HepG2 (cell line): Measurements from ENCODE around the gene MAPK11. TPM values are rescaled to one million over a fixed set of nuclear protein-coding genes. Genes with fewer than 3 reads are reported as not detected.
A peak's percentile ranks its signal among the peaks of the same experiment; 100 is the strongest.

Source experiments
- ATAC-seq: fragments of 200-7000 bp; cut with Tn5 transposase; 3 replicates; pipeline ENCODE4 v1.9.1; 2020; ENCODE audit warnings: mild to moderate bottlenecking, moderate library complexity
- BruUV-seq: library from RNA; stranded (reverse); fragments of 400-500 nt; replicated peaks from 2 replicates; lab custom pipeline; 2021; lab: Mats Ljungman, UMichigan
- CTCF ChIA-PET: fragments of 300-600 bp; formaldehyde crosslinking; extraction: SDS; loops from one replicate; lab custom pipeline; 2021; ENCODE audit warnings: low total read pairs, inconsistent platforms, low intra/inter-chr PET ratio; lab: Yijun Ruan, JAX
- POLR2A ChIA-PET: fragments of 350-600 bp; sonication (Branson Sonifier 250); formaldehyde crosslinking; loops from one replicate; lab custom pipeline; 2020; ENCODE audit warnings: antibody characterized with exemption, inconsistent platforms; lab: Yijun Ruan, JAX
- DNase-seq: peaks from one replicate; pipeline ENCODE4 v3.0.0-alpha.2; 2015; ENCODE audit warnings: low spot score
- FAIRE-seq: peaks from 3 replicates; lab custom pipeline; 2011; peaks lifted over from hg19 to GRCh38; lab: Jason Lieb, UNC
- H2AFZ ChIP-seq: one replicate; pipeline ENCODE4 v1.6.1; 2011; ENCODE audit warnings: low read length, inconsistent platforms
- H3K27ac ChIP-seq: fragments of 300-600 bp; 3 replicates; pipeline ENCODE4 v1.8.0; 2011; ENCODE audit warnings: mixed run types, mild to moderate bottlenecking, mixed read lengths, low read length, inconsistent platforms; ENCODE audit not compliant: insufficient read depth; ENCODE audit errors: extremely low read length
- H3K27me3 ChIP-seq, 2 experiments: fragments of 200-600 bp in 1 of 2; 2 replicates in 1 of 2; 3 replicates in 1 of 2; pipeline versions ENCODE4 v1.6.0 to v1.8.0; 2011; ENCODE audit warnings: low read length in 2 of 2, mild to moderate bottlenecking in 2 of 2, moderate library complexity in 2 of 2, inconsistent platforms in 1 of 2; ENCODE audit not compliant: insufficient read depth in 2 of 2, control insufficient read depth in 1 of 2
- H3K36me3 ChIP-seq, 2 experiments: fragments of 200-600 bp in 1 of 2; replicated peaks in 1 of 2; 2 replicates in 1 of 2; 3 replicates in 1 of 2; pipeline versions ENCODE4 v1.5.1 to v1.8.0; 2011; ENCODE audit warnings: low read length in 2 of 2, inconsistent platforms in 1 of 2; ENCODE audit not compliant: insufficient read depth in 2 of 2, control insufficient read depth in 1 of 2
- H3K4me1 ChIP-seq: 2 replicates; pipeline ENCODE4 v1.5.1; 2012; ENCODE audit warnings: low read length, inconsistent platforms; ENCODE audit not compliant: insufficient read depth
- H3K4me2 ChIP-seq: 2 replicates; pipeline ENCODE4 v1.6.0; 2011; ENCODE audit warnings: low read depth, low read length, inconsistent platforms
- H3K4me3 ChIP-seq, 3 experiments: fragments of 200-600 bp in 1 of 3; sonication (generic), shearing (Covaris generic) in 1 of 3; replicated peaks in 1 of 3; 2 replicates each; pipeline ENCODE4 v1.5.1; 2011 to 2016; ENCODE audit warnings: low read length in 3 of 3, inconsistent platforms in 2 of 3, low read depth in 2 of 3, mild to moderate bottlenecking in 2 of 3, control low read depth in 1 of 3, mixed read lengths in 1 of 3; ENCODE audit not compliant: insufficient read depth in 1 of 3
- H3K79me2 ChIP-seq: one replicate; pipeline ENCODE4 v1.6.1; 2011; ENCODE audit warnings: low read length, inconsistent platforms; ENCODE audit not compliant: insufficient read depth
- H3K9ac ChIP-seq: 2 replicates; pipeline ENCODE4 v1.6.0; 2011; ENCODE audit warnings: mild to moderate bottlenecking, low read depth, low read length, inconsistent platforms; ENCODE audit not compliant: insufficient read depth
- H3K9me3 ChIP-seq: 2 replicates; pipeline ENCODE4 v1.5.1; 2012; ENCODE audit warnings: mild to moderate bottlenecking, low read length
- H4K20me1 ChIP-seq: 2 replicates; pipeline ENCODE4 v1.6.0; 2011; ENCODE audit warnings: inconsistent platforms, mild to moderate bottlenecking, low read length, moderate library complexity; ENCODE audit not compliant: insufficient read depth
- AGO2 ChIP-seq: fragments of 200-400 bp; formaldehyde crosslinking; optimal IDR thresholded peaks from 2 replicates; pipeline ENCODE3; 2017; ENCODE audit warnings: mild to moderate bottlenecking, low read depth, low read length, moderate library complexity
- ETV5 ChIP-seq: IDR thresholded peaks from 2 replicates; pipeline ENCODE4 v1.6.1; 2018; ENCODE audit warnings: missing biosample characterization, missing genetic modification reagents, inconsistent platforms, borderline replicate concordance
- HIVEP1 ChIP-seq: sonication (generic); formaldehyde crosslinking; IDR thresholded peaks from 2 replicates; pipeline ENCODE4 v1.4.0; 2020; ENCODE audit warnings: mild to moderate bottlenecking, missing genetic modification reagents
- RBFOX2 ChIP-seq: fragments of 200-400 bp; formaldehyde crosslinking; IDR thresholded peaks from 2 replicates; pipeline ENCODE4 v1.6.1; 2017; ENCODE audit warnings: low read depth, mild to moderate bottlenecking, low read length
- SOX6 ChIP-seq, 2 experiments: fragments of 450-650 bp in 1 of 2; sonication (generic) in 1 of 2; formaldehyde crosslinking in 1 of 2; IDR thresholded peaks; 2 replicates each; pipeline versions ENCODE4 v1.4.0 to v1.6.1; 2017 to 2020; ENCODE audit warnings: antibody characterized with exemption in 1 of 2, mild to moderate bottlenecking in 1 of 2, missing genetic modification reagents in 1 of 2
- TBL1XR1 ChIP-seq: fragments of 150-350 bp; IDR thresholded peaks from 2 replicates; pipeline ENCODE4 v1.6.1; 2014; ENCODE audit warnings: borderline replicate concordance, low read length; ENCODE audit not compliant: partially characterized antibody
- ZBTB46 ChIP-seq: sonication (generic); formaldehyde crosslinking; IDR thresholded peaks from 2 replicates; pipeline ENCODE4 v1.4.0; 2020; ENCODE audit warnings: mild to moderate bottlenecking, missing genetic modification reagents, borderline replicate concordance
- ZFX ChIP-seq: sonication (generic); formaldehyde crosslinking; IDR thresholded peaks from 2 replicates; pipeline ENCODE4 v1.4.0; 2020; ENCODE audit warnings: mild to moderate bottlenecking, low read depth, missing genetic modification reagents, moderate library complexity
- ZNF275 ChIP-seq: sonication (generic); formaldehyde crosslinking; IDR thresholded peaks from 2 replicates; pipeline ENCODE4 v1.8.0; 2022; ENCODE audit warnings: missing genetic modification reagents, mild to moderate bottlenecking, inconsistent platforms, borderline replicate concordance
- ZNF512 ChIP-seq: sonication (generic); formaldehyde crosslinking; IDR thresholded peaks from 2 replicates; pipeline ENCODE4 v1.4.0; 2020; ENCODE audit warnings: mild to moderate bottlenecking, missing genetic modification reagents
- WGBS: methylation state at CpG from one replicate; pipeline ENCODE4 v1.1.6; 2017; ENCODE audit warnings: low lambda C conversion rate; 5-methylcytosine and 5-hydroxymethylcytosine counted together
- in situ Hi-C: cut with HindIII; loops from 2 replicates; pipeline ENCODE4 v1.10.0; 2017; ENCODE audit warnings: low pct_unique_long_range_greater_than_20kb; ENCODE audit not compliant: extremely low pct_ligation_motif_present
- intact Hi-C: fragments of 100-400 bp; cut with micrococcal nuclease; formaldehyde crosslinking; loops from one replicate; pipeline ENCODE4 v1.10.0; 2022; ENCODE audit not compliant: unreplicated experiment
- polyA plus RNA-seq, 8 experiments: library from polyadenylated mRNA; depleted of rRNA in 3 of 8; stranded (reverse) in 7 of 8; unstranded in 1 of 8; fragments of >200 nt; fragmentation: Illumina TruSeq in 4 of 8; extraction: Trizol in 4 of 8; gene quantifications; 2 replicates each; pipeline versions ENCODE4 v1.2.1 to v1.2.3, GENCODE V29; 2011 to 2016; ENCODE audit warnings: low read depth in 4 of 8, missing spikeins in 1 of 8, mixed read lengths in 1 of 8; ENCODE audit not compliant: insufficient read depth in 1 of 8
- total RNA-seq, 5 experiments: library from RNA; depleted of rRNA; stranded (reverse); fragments of >200 nt; fragmentation: Illumina TruSeq; extraction: Trizol; gene quantifications; 2 replicates each; pipeline ENCODE4 v1.2.3, GENCODE V29; 2016; ENCODE audit warnings: low read depth in 1 of 5
- TF ChIP-seq, protein P1 (sequence below): sonication (generic); formaldehyde crosslinking; IDR thresholded peaks from 2 replicates; pipeline ENCODE4 v1.4.0; 2020; ENCODE audit warnings: missing genetic modification reagents
- TF ChIP-seq, protein P2 (sequence below): sonication (generic); formaldehyde crosslinking; IDR thresholded peaks from 2 replicates; pipeline ENCODE4 v1.4.0; 2020; ENCODE audit warnings: missing genetic modification reagents

MAPK11 gene
- total and polyA plus RNA-seq, 2 of the 13 experiments (the other 11 are each of a cell fraction or from before 2014, with no cell fraction given) = 0.15 to 0.17 TPM

- Histone ChIP-seq H3K79me2 (peaks cover 62% of the 10 kb centered on the region), H3K4me3 (peak overlapping the region in 2 of 3 experiments; percentile 95), H3K9ac (peak overlapping the region; percentile 90; the same call in 1 of the 2 replicates), H3K9me3 (no peaks in the 10 kb centered on the region), H3K4me2 (peak overlapping the region; percentile 90), H3K27me3 (no peaks in the 10 kb centered on the region), H3K27ac (peak overlapping the region; percentile 67), H3K36me3 (peaks cover 0 to 2% of the 10 kb centered on the region in 2 experiments; a peak in 1 of 5 replicates), H2AFZ (no peak overlapping the region), H4K20me1 (peaks cover 4% of the 10 kb centered on the region; the same call in 1 of the 2 replicates), H3K4me1 (peaks cover 75% of the 10 kb centered on the region)
- ChIA-PET POLR2A (interaction anchor here (0.8 to 6.7 kb wide), 10 partner anchors 7 to 54 kb away, joined by 3 to 126 read pairs (median 4); partner anchors contain the start of genes HDAC10 and MAPK12), CTCF (no interaction called here)
- intact Hi-C loops (no loop called here), in situ Hi-C loops (no loop called here)
- no peak for ATAC-seq
- DNase-seq = no peak
- no peak for FAIRE-seq
- WGBS = 82% methylated on average over 12 of the region's 22 CpGs
- BruUV-seq = no TSS peak
- TF ChIP-seq, protein P1, sequence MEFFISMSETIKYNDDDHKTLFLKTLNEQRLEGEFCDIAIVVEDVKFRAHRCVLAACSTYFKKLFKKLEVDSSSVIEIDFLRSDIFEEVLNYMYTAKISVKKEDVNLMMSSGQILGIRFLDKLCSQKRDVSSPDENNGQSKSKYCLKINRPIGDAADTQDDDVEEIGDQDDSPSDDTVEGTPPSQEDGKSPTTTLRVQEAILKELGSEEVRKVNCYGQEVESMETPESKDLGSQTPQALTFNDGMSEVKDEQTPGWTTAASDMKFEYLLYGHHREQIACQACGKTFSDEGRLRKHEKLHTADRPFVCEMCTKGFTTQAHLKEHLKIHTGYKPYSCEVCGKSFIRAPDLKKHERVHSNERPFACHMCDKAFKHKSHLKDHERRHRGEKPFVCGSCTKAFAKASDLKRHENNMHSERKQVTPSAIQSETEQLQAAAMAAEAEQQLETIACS (CRISPR knock-in tag) = peak; percentile 23; the same call in 1 of the 2 replicates
- TF ChIP-seq HIVEP1 (CRISPR knock-in tag) = 0 out of 2 replicates have a peak, but pooled peaks have one; percentile 35
- TF ChIP-seq, protein P2, sequence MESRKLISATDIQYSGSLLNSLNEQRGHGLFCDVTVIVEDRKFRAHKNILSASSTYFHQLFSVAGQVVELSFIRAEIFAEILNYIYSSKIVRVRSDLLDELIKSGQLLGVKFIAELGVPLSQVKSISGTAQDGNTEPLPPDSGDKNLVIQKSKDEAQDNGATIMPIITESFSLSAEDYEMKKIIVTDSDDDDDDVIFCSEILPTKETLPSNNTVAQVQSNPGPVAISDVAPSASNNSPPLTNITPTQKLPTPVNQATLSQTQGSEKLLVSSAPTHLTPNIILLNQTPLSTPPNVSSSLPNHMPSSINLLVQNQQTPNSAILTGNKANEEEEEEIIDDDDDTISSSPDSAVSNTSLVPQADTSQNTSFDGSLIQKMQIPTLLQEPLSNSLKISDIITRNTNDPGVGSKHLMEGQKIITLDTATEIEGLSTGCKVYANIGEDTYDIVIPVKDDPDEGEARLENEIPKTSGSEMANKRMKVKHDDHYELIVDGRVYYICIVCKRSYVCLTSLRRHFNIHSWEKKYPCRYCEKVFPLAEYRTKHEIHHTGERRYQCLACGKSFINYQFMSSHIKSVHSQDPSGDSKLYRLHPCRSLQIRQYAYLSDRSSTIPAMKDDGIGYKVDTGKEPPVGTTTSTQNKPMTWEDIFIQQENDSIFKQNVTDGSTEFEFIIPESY (CRISPR knock-in tag) = peak; percentile 56; the same call in 1 of the 2 replicates
- peak; percentile 62 for TF ChIP-seq AGO2
- TF ChIP-seq SOX6 (IDR thresholded peaks at IDR 0.05) = no peak
- TF ChIP-seq SOX6 (CRISPR knock-in tag; IDR thresholded peaks at IDR 0.05) = 0 out of 2 replicates have a peak, but pooled peaks have one; percentile 15
- TF ChIP-seq ZNF512 (CRISPR knock-in tag) = no peak
- 0 out of 2 replicates have a peak, but pooled peaks have one; percentile 13 for TF ChIP-seq ZFX (CRISPR knock-in tag)
- no peak for TF ChIP-seq ZBTB46 (CRISPR knock-in tag)
- TF ChIP-seq TBL1XR1 = no peak
- peak; percentile 42; the same call in 1 of the 2 replicates for TF ChIP-seq RBFOX2
- 0 out of 2 replicates have a peak, but pooled peaks have one; percentile 5 for TF ChIP-seq ETV5 (CRISPR knock-in tag)
- 0 out of 2 replicates have a peak, but pooled peaks have one; percentile 47 for TF ChIP-seq ZNF275 (CRISPR knock-in tag)
Measured at GRCh38 chr22:50304528-50305392, 34.6 kb upstream of the MAPK11 start.
